ENCODE measurements around the gene ERN1.

ERN1 gene

GRCh38 chr17:64080174-64080618, 49.7 kb downstream of the ERN1 start:
- Histone ChIP-seq H3K4me1 (peaks cover 20% of the 10 kb centered on the region), H3K36me3 (no peaks in the 10 kb centered on the region)
- no peak for DNase-seq

GRCh38 chr17:64077379-64077778, 52.6 kb downstream of the ERN1 start:
- H3K4me3 ChIP-seq (ENCODE audit: low read depth, low read length) = no peak overlapping the region
- DNase-seq = no peak
- no peaks in the 10 kb centered on the region for H3K36me3 ChIP-seq
- H3K9me3 ChIP-seq = no peaks in the 10 kb centered on the region
- H3K4me1 ChIP-seq = peaks cover 13% of the 10 kb centered on the region
- H3K27me3 ChIP-seq = no peaks in the 10 kb centered on the region
- TF ChIP-seq CTCF (IDR thresholded peaks at IDR 0.05; ENCODE audit: low read depth, low read length) = no peak

More at GRCh38 chr17:64080174-64080618, 49.7 kb downstream of the ERN1 start:
- Histone ChIP-seq H3K9me3 (no peaks in the 10 kb centered on the region), H3K4me3 (ENCODE audit: low read depth, low read length) (no peak overlapping the region), H3K27me3 (no peaks in the 10 kb centered on the region)
- no peak for TF ChIP-seq CTCF (IDR thresholded peaks at IDR 0.05; ENCODE audit: low read depth, low read length)

GRCh38 chr17:64075913-64076312, 54.0 kb downstream of the ERN1 start:
- no peak overlapping the region for H3K4me3 ChIP-seq (ENCODE audit: low read depth, low read length)
- no peak for DNase-seq
- H3K4me1 ChIP-seq = no peaks in the 10 kb centered on the region
- H3K27me3 ChIP-seq = no peaks in the 10 kb centered on the region
- H3K9me3 ChIP-seq = no peaks in the 10 kb centered on the region
- no peak for TF ChIP-seq CTCF (IDR thresholded peaks at IDR 0.05; ENCODE audit: low read depth, low read length)
- no peaks in the 10 kb centered on the region for H3K36me3 ChIP-seq

GRCh38 chr17:64074704-64075426, 55.1 kb downstream of the ERN1 start:
- Histone ChIP-seq H3K9me3 (no peaks in the 10 kb centered on the region), H3K36me3 (no peaks in the 10 kb centered on the region), H3K4me3 (ENCODE audit: low read depth, low read length) (no peak overlapping the region), H3K4me1 (no peaks in the 10 kb centered on the region), H3K27me3 (no peaks in the 10 kb centered on the region)
- no peak for TF ChIP-seq CTCF (IDR thresholded peaks at IDR 0.05; ENCODE audit: low read depth, low read length)
- no peak for DNase-seq

- no peak for TF ChIP-seq CTCF (IDR thresholded peaks at IDR 0.05; ENCODE audit: low read depth, low read length)
- DNase-seq = no peak
- Histone ChIP-seq H3K9me3 (no peaks in the 10 kb centered on the region), H3K36me3 (no peaks in the 10 kb centered on the region), H3K4me1 (no peaks in the 10 kb centered on the region), H3K4me3 (ENCODE audit: low read depth, low read length) (no peak overlapping the region), H3K27me3 (no peaks in the 10 kb centered on the region)
Observed at GRCh38 chr17:64073771-64074703, 55.9 kb downstream of the ERN1 start.

Data from BE2C (cell line).